Esophagus squamous epithelium (tissue), 5 donors: ENCODE measurements around the gene MALRD1. TPM values are rescaled to one million over a fixed set of nuclear protein-coding genes. Genes with fewer than 3 reads are reported as not detected.

ENCODE experiments used
- DNase-seq: peaks from one replicate; lab custom pipeline; 2025; lab: John Stamatoyannopoulos, UW
- H3K27ac ChIP-seq, 4 donors: fragments of 200-600 bp; sonication (generic); one replicate each; pipeline ENCODE4 v1.5.1; 2016 to 2019; ENCODE audit warnings: mild to moderate bottlenecking in 1 of 4
- H3K27me3 ChIP-seq, 4 donors: fragments of 200-600 bp; sonication (generic); 1 replicate in 3 of 4; 2 replicates in 1 of 4; pipeline versions ENCODE4 v1.5.1 to v1.6.0; 2017 to 2021; ENCODE audit warnings: antibody characterized with exemption in 1 of 4
- H3K36me3 ChIP-seq, 3 donors: fragments of 200-600 bp; sonication (generic); one replicate each; pipeline ENCODE4 v1.5.1; 2016 to 2019
- H3K4me1 ChIP-seq, 3 donors: fragments of 200-600 bp; sonication (generic); one replicate each; pipeline ENCODE4 v1.5.1; 2017 to 2019
- H3K4me3 ChIP-seq, 4 donors: fragments of 200-600 bp; sonication (generic); 1 replicate in 3 of 4; 2 replicates in 1 of 4; pipeline ENCODE4 v1.5.1; 2016 to 2019; ENCODE audit warnings: mild to moderate bottlenecking in 2 of 4, moderate library complexity in 1 of 4
- H3K9me3 ChIP-seq, 3 donors: fragments of 200-600 bp; sonication (generic); one replicate each; pipeline ENCODE4 v1.5.1; 2016 to 2019
- CTCF ChIP-seq, 6 experiments: fragments of 450-650 bp in 4 of 6; fragments of 200-600 bp in 2 of 6; sonication (generic) in 2 of 6; IDR thresholded peaks; one replicate each; pipeline ENCODE4 v1.5.1; 2016 to 2019; ENCODE audit warnings: antibody characterized with exemption in 6 of 6, mild to moderate bottlenecking in 4 of 6, moderate library complexity in 4 of 6
- POLR2A ChIP-seq, 4 donors: fragments of 450-650 bp; IDR thresholded peaks; one replicate each; pipeline ENCODE4 v1.6.1; 2017; ENCODE audit warnings: antibody characterized with exemption in 4 of 4, mild to moderate bottlenecking in 4 of 4, moderate library complexity in 3 of 4
- WGBS, 2 donors: methylation state at CpG; one replicate each; pipeline ENCODE4 v1.1.5; 2018; 5-methylcytosine and 5-hydroxymethylcytosine counted together
- intact Hi-C: fragments of 100-400 bp; cut with DNase I; formaldehyde crosslinking; loops from one replicate; pipeline ENCODE4 v1.15.0; 2022
- total RNA-seq, 4 donors: library from RNA; depleted of rRNA; stranded (reverse); fragments of >200 nt; gene quantifications; one replicate each; pipeline ENCODE4 v1.1.0, GENCODE V29; 2016
- donor health status: DM: yes; HTN: yes; CAD: no.

MALRD1 gene
- total RNA-seq, 4 donors from 2014 or later = 0.38 TPM; not detected in 3

- TF ChIP-seq POLR2A (IDR thresholded peaks at IDR 0.05) (no peak), CTCF (IDR thresholded peaks at IDR 0.05) (no peak)
- Histone ChIP-seq H3K27ac (no peak overlapping the region), H3K36me3 (no peaks in the 10 kb centered on the region), H3K27me3 (no peaks in the 10 kb centered on the region), H3K4me1 (no peaks in the 10 kb centered on the region), H3K9me3 (no peaks in the 10 kb centered on the region), H3K4me3 (no peak overlapping the region)
- intact Hi-C loops = no loop called here
- WGBS, 2 donors = 78 to 85% methylated on average over 4 of the region's 4 CpGs
- no peak for DNase-seq
Measured at GRCh38 chr10:19144206-19144605, 95.6 kb downstream of the MALRD1 start.

DNA sequence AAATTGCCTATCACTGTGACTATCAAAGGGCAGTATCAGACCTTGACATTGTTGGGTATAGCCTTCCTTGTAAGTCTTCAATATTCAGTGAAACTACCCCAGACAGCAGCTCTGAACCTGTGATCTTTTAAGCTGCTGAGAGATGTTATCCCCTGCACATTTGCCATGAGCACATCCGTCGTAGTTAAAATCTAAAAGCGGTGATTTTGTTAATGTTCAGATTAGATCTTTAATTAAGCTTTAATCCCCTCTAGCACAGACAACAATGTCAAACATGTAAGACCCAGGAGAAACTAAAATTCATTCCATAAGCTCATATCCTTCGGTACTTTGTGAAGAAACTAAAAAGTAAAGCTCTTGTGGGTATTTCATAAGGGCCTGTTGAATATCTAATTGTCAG, 105.8 kb downstream of the MALRD1 start:
- TF ChIP-seq CTCF (IDR thresholded peaks at IDR 0.05) = no peak
- Histone ChIP-seq H3K27me3 (no peaks in the 10 kb centered on the region), H3K27ac (no peak overlapping the region), H3K9me3 (no peaks in the 10 kb centered on the region), H3K4me3 (no peak overlapping the region), H3K36me3 (no peaks in the 10 kb centered on the region), H3K4me1 (no peaks in the 10 kb centered on the region)
- DNase-seq = no peak
- WGBS, 2 donors = 86 to 89% methylated on average over 4 of the region's 4 CpGs
- intact Hi-C loops = no loop called here

GRCh38 chr10:19158358-19158757, 109.8 kb downstream of the MALRD1 start:
- H3K9me3 ChIP-seq = no peaks in the 10 kb centered on the region
- no peaks in the 10 kb centered on the region for H3K27me3 ChIP-seq
- 57 to 61% methylated on average over 2 of the region's 2 CpGs for WGBS, 2 donors
- H3K4me1 ChIP-seq = no peaks in the 10 kb centered on the region
- H3K36me3 ChIP-seq = no peaks in the 10 kb centered on the region
- no peak overlapping the region for H3K4me3 ChIP-seq
- no peak overlapping the region for H3K27ac ChIP-seq
- DNase-seq = no peak
- TF ChIP-seq CTCF (IDR thresholded peaks at IDR 0.05) (no peak), POLR2A (IDR thresholded peaks at IDR 0.05) (no peak)
- intact Hi-C loops = no loop called here

DNA sequence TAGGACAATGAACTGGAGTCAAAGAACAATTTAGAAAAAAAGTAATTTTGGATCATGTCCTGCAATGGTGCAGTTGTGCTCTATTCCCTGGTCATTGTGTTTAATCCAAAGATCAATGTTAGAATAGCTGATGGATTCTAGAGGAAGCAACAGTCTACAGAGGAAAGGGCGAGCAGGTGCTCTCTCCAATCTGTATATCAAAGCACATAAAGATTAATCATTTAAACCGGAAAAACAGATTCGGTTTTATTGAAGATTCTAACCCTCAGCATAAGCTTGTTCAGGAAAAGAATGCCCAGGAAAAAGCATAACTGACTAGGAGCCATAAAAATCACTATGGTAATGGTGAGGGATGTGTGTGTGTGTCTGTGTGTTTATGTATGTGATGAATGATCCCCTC, 110.3 kb downstream of the MALRD1 start:
- no peak for DNase-seq
- Histone ChIP-seq H3K27me3 (no peaks in the 10 kb centered on the region), H3K4me3 (no peak overlapping the region), H3K4me1 (no peaks in the 10 kb centered on the region), H3K9me3 (no peaks in the 10 kb centered on the region), H3K36me3 (no peaks in the 10 kb centered on the region), H3K27ac (no peak overlapping the region)
- TF ChIP-seq CTCF (IDR thresholded peaks at IDR 0.05) (no peak), POLR2A (IDR thresholded peaks at IDR 0.05) (no peak)
- WGBS, 2 donors = 52 to 67% methylated on average over 3 of the region's 3 CpGs
- intact Hi-C loops = no loop called here

GRCh38 chr10:19164461-19164860, 115.9 kb downstream of the MALRD1 start:
- no peak for DNase-seq
- H3K27me3 ChIP-seq = no peaks in the 10 kb centered on the region
- intact Hi-C loops = no loop called here
- WGBS, 2 donors = 27 to 76% methylated on average over 1 of the region's 1 CpG
- no peaks in the 10 kb centered on the region for H3K36me3 ChIP-seq
- no peak overlapping the region for H3K27ac ChIP-seq
- H3K4me1 ChIP-seq = no peaks in the 10 kb centered on the region
- TF ChIP-seq POLR2A (IDR thresholded peaks at IDR 0.05) (no peak), CTCF (IDR thresholded peaks at IDR 0.05) (no peak)
- H3K9me3 ChIP-seq = no peaks in the 10 kb centered on the region
- no peak overlapping the region for H3K4me3 ChIP-seq
